ENCODE data around the gene FMNL1. TPM values are rescaled to one million over a fixed set of nuclear protein-coding genes. Genes with fewer than 3 reads are reported as not detected.
"Not testable (repeated sequence)": the region's sequence is repeated elsewhere in the genome, so short reads cannot be mapped to it uniquely, and the experiment has no call there.

The FMNL1 gene
- total RNA-seq, 1 experiment from 2014 or later = 3.0 TPM

GRCh38 chr17:45197555-45198334, 23.9 kb upstream of the FMNL1 start:
- H3K27me3 Mint-ChIP-seq (ENCODE audit: insufficient read depth, unreplicated experiment) = no peaks in the 10 kb centered on the region
- ChIA-PET CTCF (interaction anchor here (0.6 to 3.8 kb wide), 19 partner anchors 13 to 151 kb away, joined by 3 to 168 read pairs (median 6); partner anchors contain the start of genes ACBD4, HEXIM1 and HEXIM2), POLR2A (interaction anchor here (0.8 to 2.5 kb wide), 9 partner anchors 22 to 174 kb away, joined by 3 to 84 read pairs (median 7); partner anchors contain the start of genes ACBD4, HEXIM1 and HEXIM2)
- TF ChIP-seq CTCF (IDR thresholded peaks at IDR 0.05; ENCODE audit: insufficient read depth in 1 of 2, low read depth in 1 of 2, low read length in 1 of 2, severe bottlenecking in 1 of 2, unreplicated experiment in 1 of 2) = peak; percentile 99 to 100
- Histone ChIP-seq H3K4me3 (ENCODE audit: low read depth, low read length) (no peak overlapping the region), H3K36me3 (ENCODE audit: control insufficient read depth, insufficient read depth, low read length) (no peaks in the 10 kb centered on the region), H3K9me3 (peaks cover 4% of the 10 kb centered on the region; the same call in 1 of the 2 replicates), H3K4me1 (peaks cover 33% of the 10 kb centered on the region), H3K27me3 (replicated peaks; ENCODE audit: control insufficient read depth, insufficient read depth, low read length) (no peaks in the 10 kb centered on the region)
- no TSS peak for BruUV-seq (replicated peaks)
- H3K9me3 Mint-ChIP-seq (ENCODE audit: unreplicated experiment) = no peaks in the 10 kb centered on the region
- H3K36me3 Mint-ChIP-seq (ENCODE audit: insufficient read depth, unreplicated experiment) = no peaks in the 10 kb centered on the region
- peak overlapping the region; percentile 85 for H3K27ac Mint-ChIP-seq (ENCODE audit: unreplicated experiment)
- peak; percentile 96 to 99 for DNase-seq
- intact Hi-C loops (cut with micrococcal nuclease; ENCODE audit: unreplicated experiment) = loop anchor here (1.0 kb wide), 5 partner anchors 21 to 62 kb away; partner anchors contain the start of genes ACBD4, HEXIM1 and HEXIM2
- H3K4me1 Mint-ChIP-seq (ENCODE audit: low read depth, unreplicated experiment) = peaks cover 14% of the 10 kb centered on the region
- no peak overlapping the region for H3K4me3 Mint-ChIP-seq (ENCODE audit: unreplicated experiment)

GRCh38 chr17:45200701-45201100, 21.0 kb upstream of the FMNL1 start:
- H3K9me3 Mint-ChIP-seq (ENCODE audit: unreplicated experiment) = no peaks in the 10 kb centered on the region
- CTCF ChIA-PET = interaction anchor here (1.0 to 2.7 kb wide), 3 partner anchors 39 to 65 kb away, joined by 3 to 19 read pairs (median 4); partner anchors contain the start of genes ACBD4 and HEXIM2
- Histone ChIP-seq H3K36me3 (ENCODE audit: control insufficient read depth, insufficient read depth, low read length) (no peaks in the 10 kb centered on the region), H3K27me3 (replicated peaks; ENCODE audit: control insufficient read depth, insufficient read depth, low read length) (no peaks in the 10 kb centered on the region), H3K4me1 (peaks cover 19% of the 10 kb centered on the region), H3K4me3 (ENCODE audit: low read depth, low read length) (no peak overlapping the region), H3K9me3 (no peaks in the 10 kb centered on the region)
- no peaks in the 10 kb centered on the region for H3K36me3 Mint-ChIP-seq (ENCODE audit: insufficient read depth, unreplicated experiment)
- no TSS peak for BruUV-seq (replicated peaks)
- no peaks in the 10 kb centered on the region for H3K27me3 Mint-ChIP-seq (ENCODE audit: insufficient read depth, unreplicated experiment)
- intact Hi-C loops (cut with micrococcal nuclease; ENCODE audit: unreplicated experiment) = no loop called here
- POLR2A ChIA-PET = interaction anchor here (2.4 kb wide), 1 partner anchor 52 kb away, joined by 14 read pairs; the partner anchor contains the start of gene HEXIM1
- H3K4me3 Mint-ChIP-seq (ENCODE audit: unreplicated experiment) = no peak overlapping the region
- H3K4me1 Mint-ChIP-seq (ENCODE audit: low read depth, unreplicated experiment) = peaks cover 14% of the 10 kb centered on the region
- TF ChIP-seq CTCF (IDR thresholded peaks at IDR 0.05; ENCODE audit: insufficient read depth in 1 of 2, low read depth in 1 of 2, low read length in 1 of 2, severe bottlenecking in 1 of 2, unreplicated experiment in 1 of 2) = no peak
- no peak overlapping the region for H3K27ac Mint-ChIP-seq (ENCODE audit: unreplicated experiment)
- DNase-seq = no peak

- intact Hi-C loops (cut with micrococcal nuclease; ENCODE audit: unreplicated experiment) = no loop called here
- H3K4me3 ChIP-seq (ENCODE audit: low read depth, low read length) = no peak overlapping the region
- Mint-ChIP-seq H3K4me3 (ENCODE audit: unreplicated experiment) (no peak overlapping the region), H3K4me1 (ENCODE audit: low read depth, unreplicated experiment) (peaks cover 14% of the 10 kb centered on the region), H3K9me3 (ENCODE audit: unreplicated experiment) (no peaks in the 10 kb centered on the region), H3K36me3 (ENCODE audit: insufficient read depth, unreplicated experiment) (no peaks in the 10 kb centered on the region), H3K27ac (ENCODE audit: unreplicated experiment) (no peak overlapping the region), H3K27me3 (ENCODE audit: insufficient read depth, unreplicated experiment) (no peaks in the 10 kb centered on the region)
- H3K4me1 ChIP-seq = peaks cover 19% of the 10 kb centered on the region
- no peaks in the 10 kb centered on the region for H3K36me3 ChIP-seq (ENCODE audit: control insufficient read depth, insufficient read depth, low read length)
- ChIA-PET CTCF (interaction anchor here (0.6 to 2.7 kb wide), 4 partner anchors 40 to 66 kb away, joined by 3 to 19 read pairs (median 4); partner anchors contain the start of genes ACBD4, HEXIM1 and HEXIM2), POLR2A (interaction anchor here (0.6 to 2.4 kb wide), 3 partner anchors 40 to 53 kb away, joined by 4 to 14 read pairs (median 5); partner anchors contain the start of gene HEXIM1)
- BruUV-seq (replicated peaks) = no TSS peak
- TF ChIP-seq CTCF (IDR thresholded peaks at IDR 0.05; ENCODE audit: insufficient read depth in 1 of 2, low read depth in 1 of 2, low read length in 1 of 2, severe bottlenecking in 1 of 2, unreplicated experiment in 1 of 2) = no peak
- DNase-seq = no peak
- H3K9me3 ChIP-seq = no peaks in the 10 kb centered on the region
- no peaks in the 10 kb centered on the region for H3K27me3 ChIP-seq (replicated peaks; ENCODE audit: control insufficient read depth, insufficient read depth, low read length)
Measured at GRCh38 chr17:45201457-45201856, 20.2 kb upstream of the FMNL1 start.

GRCh38 chr17:45201880-45202279, 19.8 kb upstream of the FMNL1 start:
- intact Hi-C loops (cut with micrococcal nuclease; ENCODE audit: unreplicated experiment); H3K27me3 ChIP-seq (replicated peaks; ENCODE audit: control insufficient read depth, insufficient read depth, low read length); H3K9me3 ChIP-seq; H3K27ac Mint-ChIP-seq (ENCODE audit: unreplicated experiment); H3K36me3 Mint-ChIP-seq (ENCODE audit: insufficient read depth, unreplicated experiment); BruUV-seq (replicated peaks); H3K27me3 Mint-ChIP-seq (ENCODE audit: insufficient read depth, unreplicated experiment); H3K4me3 Mint-ChIP-seq (ENCODE audit: unreplicated experiment); H3K9me3 Mint-ChIP-seq (ENCODE audit: unreplicated experiment); H3K36me3 ChIP-seq (ENCODE audit: control insufficient read depth, insufficient read depth, low read length); H3K4me3 ChIP-seq (ENCODE audit: low read depth, low read length): not testable (repeated sequence)
- DNase-seq = peak in 1 of 2 experiments; percentile 49
- POLR2A ChIA-PET = interaction anchor here (0.6 to 2.4 kb wide), 3 partner anchors 41 to 53 kb away, joined by 4 to 14 read pairs (median 5); partner anchors contain the start of gene HEXIM1
- CTCF ChIA-PET = interaction anchor here (0.6 to 2.7 kb wide), 5 partner anchors 40 to 71 kb away, joined by 3 to 19 read pairs (median 4); partner anchors contain the start of genes ACBD4, HEXIM1 and HEXIM2
- H3K4me1 Mint-ChIP-seq (ENCODE audit: low read depth, unreplicated experiment) = peaks cover 11% of the 10 kb centered on the region
- H3K4me1 ChIP-seq = peaks cover 16% of the 10 kb centered on the region
